GM12801 (cell line): ENCODE measurements around the gene SLCO4A1.

Source experiments
- TF ChIP-seq, protein P1 (sequence below): IDR thresholded peaks from one replicate; pipeline ENCODE4 v1.5.1; 2011; ENCODE audit warnings: control low read depth; ENCODE audit not compliant: insufficient read length; ENCODE audit errors: extremely low read depth

SLCO4A1 gene

DNA sequence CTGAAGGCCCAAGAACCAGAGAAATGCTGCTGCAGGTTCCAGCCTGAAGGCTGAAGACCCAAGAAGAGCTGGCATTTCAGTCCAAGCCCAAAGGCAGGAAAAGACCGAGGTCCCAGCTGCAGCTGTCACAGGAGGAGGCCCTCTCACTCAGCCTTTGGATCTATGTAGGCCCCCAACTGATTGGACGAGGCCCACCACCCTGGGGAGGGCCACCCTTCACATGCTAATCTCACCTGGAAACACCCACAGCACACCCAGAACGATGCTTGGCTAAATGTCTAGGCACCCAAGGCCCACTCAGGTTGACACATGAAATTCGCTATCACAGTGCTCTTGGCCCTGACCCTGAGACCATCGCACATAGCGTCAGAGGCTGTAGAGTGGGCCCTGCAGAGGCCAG is 6.8 kb downstream of the SLCO4A1 start:
- TF ChIP-seq, protein P1, sequence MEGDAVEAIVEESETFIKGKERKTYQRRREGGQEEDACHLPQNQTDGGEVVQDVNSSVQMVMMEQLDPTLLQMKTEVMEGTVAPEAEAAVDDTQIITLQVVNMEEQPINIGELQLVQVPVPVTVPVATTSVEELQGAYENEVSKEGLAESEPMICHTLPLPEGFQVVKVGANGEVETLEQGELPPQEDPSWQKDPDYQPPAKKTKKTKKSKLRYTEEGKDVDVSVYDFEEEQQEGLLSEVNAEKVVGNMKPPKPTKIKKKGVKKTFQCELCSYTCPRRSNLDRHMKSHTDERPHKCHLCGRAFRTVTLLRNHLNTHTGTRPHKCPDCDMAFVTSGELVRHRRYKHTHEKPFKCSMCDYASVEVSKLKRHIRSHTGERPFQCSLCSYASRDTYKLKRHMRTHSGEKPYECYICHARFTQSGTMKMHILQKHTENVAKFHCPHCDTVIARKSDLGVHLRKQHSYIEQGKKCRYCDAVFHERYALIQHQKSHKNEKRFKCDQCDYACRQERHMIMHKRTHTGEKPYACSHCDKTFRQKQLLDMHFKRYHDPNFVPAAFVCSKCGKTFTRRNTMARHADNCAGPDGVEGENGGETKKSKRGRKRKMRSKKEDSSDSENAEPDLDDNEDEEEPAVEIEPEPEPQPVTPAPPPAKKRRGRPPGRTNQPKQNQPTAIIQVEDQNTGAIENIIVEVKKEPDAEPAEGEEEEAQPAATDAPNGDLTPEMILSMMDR: no peak

DNA sequence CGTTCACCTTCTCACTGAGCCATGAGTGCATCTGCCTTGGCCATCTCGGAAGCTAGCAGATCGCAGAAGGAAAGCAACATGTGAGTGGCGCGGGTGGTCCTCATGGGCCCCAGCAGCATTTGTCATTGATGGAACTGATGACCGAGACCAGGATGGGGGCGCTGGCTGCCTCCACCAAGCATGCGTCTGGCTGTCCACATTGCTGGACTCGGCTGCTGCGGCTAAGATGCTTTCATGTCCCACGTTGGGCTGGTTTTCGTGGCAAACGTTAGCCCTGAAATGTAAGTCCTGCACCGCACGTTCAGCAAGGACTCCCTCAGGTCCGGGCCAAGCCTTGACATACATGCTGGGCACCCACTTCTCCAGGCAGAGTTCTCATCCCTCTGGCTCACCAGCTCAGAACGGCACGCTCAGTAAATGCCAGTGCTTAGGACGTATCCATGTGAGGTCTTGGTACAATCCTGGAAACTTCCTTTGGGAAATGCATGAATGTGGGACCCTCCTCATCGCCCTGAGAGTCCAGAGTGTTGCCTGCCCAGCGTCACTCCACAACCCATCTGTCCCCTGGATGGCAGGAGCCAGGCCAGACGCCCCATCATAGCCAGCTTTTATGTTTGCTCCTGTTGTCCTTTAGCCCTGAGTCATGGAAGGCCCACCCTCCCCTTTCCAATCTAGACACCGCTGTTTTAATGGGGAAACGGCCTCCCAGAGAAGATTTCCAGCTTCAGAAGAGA is 8.4 kb downstream of the SLCO4A1 start:
- TF ChIP-seq, protein P1: no peak

DNA sequence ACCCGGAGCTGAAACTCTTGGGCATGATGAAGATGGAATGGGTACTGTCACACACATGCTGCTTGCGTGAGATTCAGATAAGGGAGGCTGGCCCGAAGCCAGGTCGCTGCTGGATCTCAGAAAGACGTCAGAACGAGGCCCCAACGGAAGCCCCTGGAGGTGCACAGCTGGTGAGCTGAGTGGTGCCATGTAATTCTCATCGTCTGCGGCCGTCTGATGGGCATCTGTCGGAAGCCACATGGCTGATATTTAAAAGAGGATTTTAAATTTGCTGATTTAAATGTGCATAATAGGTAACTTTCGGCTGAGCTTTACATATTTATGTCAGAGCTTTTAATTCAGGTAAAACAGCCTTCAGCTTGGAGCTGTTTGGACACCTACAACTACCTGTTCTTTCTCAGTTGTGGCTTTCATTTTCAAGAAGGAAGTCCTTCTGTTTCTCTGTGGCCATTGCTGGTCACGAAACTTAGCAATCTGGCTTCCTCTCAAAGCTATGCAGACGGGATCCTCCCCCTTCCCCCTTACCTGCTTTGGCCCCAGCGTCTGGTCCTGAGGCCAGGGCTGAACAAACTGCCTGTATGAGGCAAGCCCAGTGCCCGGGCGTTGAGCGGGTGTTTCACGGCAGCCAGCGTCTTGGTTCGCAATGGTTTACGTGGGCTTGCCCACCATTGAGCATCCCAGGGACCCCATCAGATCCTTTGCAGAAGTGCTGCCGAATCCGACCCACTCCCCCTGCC is 9.2 kb downstream of the SLCO4A1 start:
- TF ChIP-seq, protein P1: no peak

DNA sequence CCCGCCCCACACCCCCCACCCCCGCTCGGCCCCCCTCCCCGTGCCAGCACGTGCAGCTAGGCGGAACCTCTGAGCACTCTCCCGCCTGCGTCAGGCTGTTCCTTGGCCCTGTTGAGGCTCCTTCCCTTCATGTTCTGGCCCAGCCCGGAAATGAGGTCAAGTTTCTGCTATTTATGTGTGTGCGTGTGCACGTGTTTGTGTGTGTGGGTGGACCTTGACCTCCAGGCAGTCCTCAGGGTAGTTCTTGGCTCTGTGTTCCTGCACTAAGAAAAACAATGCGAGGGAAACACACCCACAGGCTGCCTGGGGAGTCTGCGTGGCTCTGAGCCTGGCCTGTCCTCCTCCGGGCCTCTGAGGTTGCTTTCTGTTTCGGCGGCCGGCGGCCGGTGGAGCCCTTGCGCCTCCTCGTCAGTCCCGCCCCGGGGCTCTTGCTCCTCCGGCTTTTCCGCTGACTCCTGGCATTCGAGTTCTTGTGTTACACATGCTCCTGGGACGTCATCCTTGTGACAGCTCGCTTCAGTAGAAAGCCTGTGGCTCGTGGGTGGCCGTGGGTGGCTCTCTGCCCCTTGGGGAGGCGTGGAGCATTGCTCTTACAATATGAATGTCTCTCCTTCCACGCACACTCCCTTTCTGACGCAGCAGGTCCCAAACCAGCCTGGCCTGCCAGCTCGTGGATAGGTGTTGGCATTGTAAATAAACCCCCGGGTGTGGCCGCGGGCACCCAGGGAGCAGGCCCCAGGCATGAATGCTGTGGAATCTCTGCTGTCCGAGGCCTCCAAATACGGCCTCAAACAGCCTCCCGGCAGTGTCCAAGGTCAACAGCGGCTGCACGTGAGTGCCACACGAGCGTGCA is 10.0 kb downstream of the SLCO4A1 start:
- TF ChIP-seq, protein P1: no peak

DNA sequence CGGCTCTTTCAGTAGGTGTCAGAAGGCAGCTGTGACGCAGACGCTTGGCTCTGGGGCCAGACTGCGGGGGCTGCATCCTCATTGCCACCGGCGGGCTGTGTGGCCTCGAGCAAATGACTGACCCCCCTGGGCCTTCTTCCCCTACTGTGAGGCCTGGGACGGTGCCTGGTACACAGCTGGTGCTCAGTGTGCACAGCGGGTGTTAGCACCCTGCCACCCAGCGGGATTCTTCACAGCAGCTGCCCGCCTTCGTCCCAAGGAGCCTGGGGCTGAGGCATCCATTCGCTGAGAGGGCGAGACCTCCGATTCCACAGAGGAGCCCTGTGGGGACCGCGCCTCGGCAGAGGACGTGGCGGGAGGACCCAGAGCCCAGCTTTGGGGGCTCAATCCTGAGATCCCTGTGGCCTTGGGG is 10.6 kb downstream of the SLCO4A1 start:
- TF ChIP-seq, protein P1: no peak

DNA sequence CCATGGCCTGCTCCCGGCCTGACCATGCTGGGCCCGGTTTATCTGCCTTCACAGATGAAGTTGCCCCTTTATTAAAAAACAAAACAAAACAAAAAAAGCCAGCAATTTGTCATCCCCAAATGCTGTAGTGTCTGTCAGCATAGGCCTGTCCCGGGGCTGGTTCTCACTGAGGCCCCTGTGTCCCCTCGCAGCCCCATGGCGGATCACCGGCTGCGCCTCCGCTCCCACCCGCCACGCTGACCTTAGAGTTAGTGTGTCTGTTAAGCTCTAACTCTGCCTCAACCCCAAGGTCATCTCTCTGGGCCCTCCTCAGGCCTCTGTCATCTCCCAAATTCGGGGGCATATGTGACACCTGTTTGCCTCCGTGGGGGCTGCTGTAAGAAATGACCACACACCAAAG is 11.1 kb downstream of the SLCO4A1 start:
- TF ChIP-seq, protein P1: no peak

DNA sequence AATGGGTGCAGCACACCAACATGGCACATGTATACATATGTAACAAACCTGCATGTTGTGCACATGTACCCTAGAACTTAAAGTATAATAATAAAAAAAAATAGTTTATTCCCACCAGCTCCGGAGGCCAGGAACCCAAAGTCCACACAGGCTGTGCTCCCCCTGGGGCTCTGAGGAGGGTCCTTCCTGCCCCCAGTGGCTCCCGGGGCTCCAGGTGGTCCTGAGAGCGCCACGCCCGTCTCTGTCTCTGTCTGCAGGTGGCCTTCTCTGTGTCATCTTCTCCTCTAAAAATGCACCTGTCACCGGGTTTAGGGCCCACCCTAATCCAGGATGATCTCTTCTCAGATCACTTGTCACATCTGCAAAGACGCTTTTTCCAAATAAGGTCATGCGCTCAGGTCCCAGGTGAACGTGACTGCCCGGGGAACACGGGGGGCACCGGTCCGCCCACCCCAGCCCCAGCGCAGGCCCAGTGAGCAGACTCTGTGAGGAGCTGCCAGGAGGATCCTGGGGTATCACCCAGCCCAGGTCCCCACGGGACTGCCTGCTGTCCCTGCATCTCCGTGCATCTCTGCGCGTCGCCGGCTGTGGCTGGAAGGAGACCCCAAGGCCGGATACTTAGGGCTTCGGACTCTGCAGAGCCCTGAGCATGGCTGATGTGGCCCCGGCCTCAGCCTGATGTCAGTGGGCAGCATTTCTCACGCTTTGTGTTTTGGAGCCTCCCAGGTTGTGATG is 11.8 kb downstream of the SLCO4A1 start:
- TF ChIP-seq, protein P1: no peak
